ENCODE results near the gene PREX1.

PREX1 gene

DNA sequence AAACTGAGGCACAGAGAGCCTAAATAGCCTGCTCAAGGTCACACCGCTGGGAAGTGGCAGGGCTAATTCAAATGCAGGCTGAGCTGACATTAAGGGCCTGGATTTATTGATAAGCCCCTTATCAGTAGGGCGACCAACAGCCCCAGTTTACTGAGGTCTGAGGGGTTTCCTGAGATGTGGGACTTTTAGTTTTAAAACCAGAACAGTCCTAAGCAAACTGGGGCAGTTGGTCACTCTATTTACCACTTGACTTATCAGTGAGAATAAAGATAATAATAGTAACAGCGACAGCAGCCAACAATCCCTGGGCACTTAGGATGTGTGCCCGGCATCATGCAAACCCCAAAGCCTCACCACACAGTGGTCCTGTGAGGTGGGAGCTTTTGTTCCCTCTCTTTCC is 27.6 kb downstream of the PREX1 start:
- Histone ChIP-seq H3K4me1 (ENCODE audit: control insufficient read depth, insufficient read depth, low read length) (peaks cover 17% of the 10 kb centered on the region), H3K9me3 (ENCODE audit: control insufficient read depth, insufficient read depth, low read depth, low read length) (no peaks in the 10 kb centered on the region), H3K4me3 (ENCODE audit: low read depth, low read length) (no peak overlapping the region), H3K36me3 (ENCODE audit: control insufficient read depth, insufficient read depth, low read length) (no peaks in the 10 kb centered on the region), H3K9ac (ENCODE audit: low read length) (no peak overlapping the region), H3K27me3 (ENCODE audit: control insufficient read depth, insufficient read depth, low read length) (no peaks in the 10 kb centered on the region), H3K27ac (ENCODE audit: low read depth, low read length) (no peak overlapping the region)

DNA sequence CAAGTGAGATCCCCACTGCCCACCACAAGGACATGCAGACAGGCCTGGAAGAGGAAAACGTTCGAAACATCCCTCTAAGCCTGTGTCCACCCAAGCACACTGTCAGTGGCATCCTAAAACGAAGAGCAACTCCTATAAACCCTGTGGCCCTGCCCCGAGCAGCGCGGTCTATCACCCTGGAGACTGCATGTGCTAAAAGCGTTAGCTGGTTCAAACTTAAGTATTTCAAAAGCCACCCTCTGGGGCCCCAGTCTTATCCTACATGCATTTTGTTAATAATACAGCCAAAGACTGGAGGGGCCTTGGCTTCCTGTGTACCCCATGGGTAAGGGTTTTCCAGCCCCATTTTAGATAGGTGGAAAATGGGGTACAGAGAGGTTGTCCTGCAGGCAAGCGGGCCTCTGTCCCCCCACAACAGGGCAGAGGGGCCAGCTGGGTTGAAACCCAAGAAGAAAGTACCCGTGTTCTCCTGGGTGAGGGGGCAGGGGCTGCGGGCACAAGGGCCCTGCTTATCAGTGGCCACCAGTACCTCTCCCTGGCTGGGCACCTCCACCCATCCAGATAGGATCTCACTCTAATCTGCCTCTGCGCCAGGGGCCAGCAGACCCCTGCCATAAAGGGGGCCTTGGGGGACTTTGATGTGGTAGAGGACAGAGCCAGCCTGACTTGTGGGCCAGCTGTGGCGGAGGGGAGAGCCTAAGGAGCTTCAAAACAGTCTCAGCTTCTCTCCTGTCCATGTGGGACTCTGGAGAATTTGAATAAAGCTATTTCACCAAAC is 28.3 kb downstream of the PREX1 start:
- Histone ChIP-seq H3K9me3 (ENCODE audit: control insufficient read depth, insufficient read depth, low read depth, low read length) (no peaks in the 10 kb centered on the region), H3K27me3 (ENCODE audit: control insufficient read depth, insufficient read depth, low read length) (no peaks in the 10 kb centered on the region), H3K27ac (ENCODE audit: low read depth, low read length) (no peak overlapping the region), H3K36me3 (ENCODE audit: control insufficient read depth, insufficient read depth, low read length) (no peaks in the 10 kb centered on the region), H3K4me3 (ENCODE audit: low read depth, low read length) (no peak overlapping the region), H3K4me1 (ENCODE audit: control insufficient read depth, insufficient read depth, low read length) (peaks cover 21% of the 10 kb centered on the region), H3K9ac (ENCODE audit: low read length) (no peak overlapping the region)

DNA sequence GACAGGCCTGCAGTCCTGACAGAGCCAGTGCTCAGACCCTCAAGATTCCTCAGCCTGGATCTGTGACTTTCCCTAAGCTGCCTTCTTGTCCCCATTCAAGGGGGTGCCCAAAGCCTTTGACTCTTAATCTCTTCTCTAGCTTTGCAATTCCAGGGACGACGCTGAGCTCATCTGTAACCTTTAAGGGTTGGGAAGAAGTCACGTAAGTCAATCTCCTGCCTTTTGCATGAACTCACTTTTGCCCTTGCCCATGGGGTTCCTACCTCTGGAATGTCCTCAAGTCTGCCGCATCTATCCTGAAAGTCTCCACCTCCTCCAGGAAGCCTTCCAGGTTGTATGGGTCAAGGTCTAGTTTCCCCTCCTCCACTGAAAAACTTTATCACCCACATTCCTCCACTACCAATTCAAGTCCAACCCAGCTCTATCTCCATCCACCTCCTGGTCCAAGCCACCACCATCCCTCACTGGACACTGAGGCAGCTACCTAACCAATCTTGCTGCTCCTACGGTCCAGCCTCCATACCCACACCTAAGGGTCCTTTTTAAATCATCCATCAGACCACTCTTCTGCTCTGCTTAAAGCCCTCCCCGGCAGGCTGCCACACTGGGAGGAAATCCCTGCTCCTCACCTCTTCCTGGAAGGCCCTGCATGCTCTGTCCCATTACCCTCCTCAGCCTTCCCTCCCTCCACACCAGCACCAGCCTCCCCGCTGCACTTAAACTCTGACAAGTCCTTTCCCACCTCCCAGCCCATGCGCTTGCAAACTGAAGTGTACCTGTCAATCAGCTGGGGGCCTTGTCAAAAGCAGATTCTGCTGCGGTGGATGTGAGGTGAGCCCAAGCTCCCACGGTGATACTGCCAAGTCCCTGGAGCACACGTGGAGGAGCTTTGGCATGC is 29.7 kb downstream of the PREX1 start:
- Histone ChIP-seq H3K9ac (ENCODE audit: low read length) (peak overlapping the region; percentile 19), H3K36me3 (ENCODE audit: control insufficient read depth, insufficient read depth, low read length) (no peaks in the 10 kb centered on the region), H3K27me3 (ENCODE audit: control insufficient read depth, insufficient read depth, low read length) (no peaks in the 10 kb centered on the region), H3K27ac (ENCODE audit: low read depth, low read length) (no peak overlapping the region), H3K4me1 (ENCODE audit: control insufficient read depth, insufficient read depth, low read length) (peaks cover 28% of the 10 kb centered on the region), H3K9me3 (ENCODE audit: control insufficient read depth, insufficient read depth, low read depth, low read length) (no peaks in the 10 kb centered on the region), H3K4me3 (ENCODE audit: low read depth, low read length) (no peak overlapping the region)

DNA sequence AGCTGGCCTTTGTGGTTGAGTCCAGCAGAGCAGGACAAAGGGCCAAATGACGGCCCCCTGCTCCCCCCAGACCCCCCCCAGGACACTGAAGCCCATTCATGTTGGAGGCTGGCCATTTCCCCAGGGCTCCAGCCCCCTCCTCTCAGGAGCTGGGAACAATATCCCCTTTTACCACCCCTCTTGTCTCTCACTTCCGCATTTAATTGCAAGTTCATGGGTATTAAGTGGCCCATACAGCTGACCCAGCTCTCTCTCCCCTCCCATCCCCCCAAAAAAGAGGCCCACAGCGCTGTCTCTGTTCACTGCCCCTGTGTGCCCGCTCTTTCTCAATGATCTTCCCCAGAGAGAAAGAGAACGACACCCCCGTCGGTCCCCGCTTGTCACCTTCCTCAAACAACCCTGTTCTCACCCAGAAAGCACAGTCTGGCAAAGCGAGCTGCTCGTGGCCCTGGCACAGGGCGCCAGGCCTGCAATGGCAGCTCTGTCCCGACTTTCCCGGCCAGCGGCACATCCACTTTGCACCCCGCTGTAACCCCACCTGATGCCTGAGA is 30.4 kb downstream of the PREX1 start:
- Histone ChIP-seq H3K4me3 (ENCODE audit: low read depth, low read length) (no peak overlapping the region), H3K27ac (ENCODE audit: low read depth, low read length) (no peak overlapping the region), H3K4me1 (ENCODE audit: control insufficient read depth, insufficient read depth, low read length) (peaks cover 28% of the 10 kb centered on the region), H3K27me3 (ENCODE audit: control insufficient read depth, insufficient read depth, low read length) (no peaks in the 10 kb centered on the region), H3K36me3 (ENCODE audit: control insufficient read depth, insufficient read depth, low read length) (no peaks in the 10 kb centered on the region), H3K9me3 (ENCODE audit: control insufficient read depth, insufficient read depth, low read depth, low read length) (no peaks in the 10 kb centered on the region), H3K9ac (ENCODE audit: low read length) (peak overlapping the region; percentile 19)

DNA sequence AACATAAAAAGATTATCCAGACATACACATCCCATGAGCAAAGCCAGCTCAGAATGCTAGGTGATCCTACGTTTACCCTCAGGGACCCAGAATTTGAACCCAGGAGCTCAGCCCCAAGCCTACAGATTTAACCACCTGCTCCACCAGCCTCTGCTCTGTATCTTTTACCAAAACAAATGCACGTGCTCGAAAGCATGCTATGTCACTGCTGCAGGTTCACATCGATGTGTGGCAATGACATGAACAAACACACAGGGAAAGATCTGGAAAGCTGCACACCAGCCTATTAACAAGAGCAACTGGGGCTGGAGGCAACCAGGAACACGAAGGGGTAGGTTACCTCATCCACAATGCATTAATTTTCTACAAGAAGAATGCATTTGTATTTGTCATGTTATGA is 32.1 kb downstream of the PREX1 start:
- no peak overlapping the region for H3K9ac ChIP-seq (ENCODE audit: low read length)
- H3K9me3 ChIP-seq (ENCODE audit: control insufficient read depth, insufficient read depth, low read depth, low read length) = no peaks in the 10 kb centered on the region
- no peak overlapping the region for H3K4me3 ChIP-seq (ENCODE audit: low read depth, low read length)
- H3K27ac ChIP-seq (ENCODE audit: low read depth, low read length) = no peak overlapping the region
- H3K27me3 ChIP-seq (ENCODE audit: control insufficient read depth, insufficient read depth, low read length) = no peaks in the 10 kb centered on the region
- no peaks in the 10 kb centered on the region for H3K36me3 ChIP-seq (ENCODE audit: control insufficient read depth, insufficient read depth, low read length)
- peaks cover 28% of the 10 kb centered on the region for H3K4me1 ChIP-seq (ENCODE audit: control insufficient read depth, insufficient read depth, low read length)

DNA sequence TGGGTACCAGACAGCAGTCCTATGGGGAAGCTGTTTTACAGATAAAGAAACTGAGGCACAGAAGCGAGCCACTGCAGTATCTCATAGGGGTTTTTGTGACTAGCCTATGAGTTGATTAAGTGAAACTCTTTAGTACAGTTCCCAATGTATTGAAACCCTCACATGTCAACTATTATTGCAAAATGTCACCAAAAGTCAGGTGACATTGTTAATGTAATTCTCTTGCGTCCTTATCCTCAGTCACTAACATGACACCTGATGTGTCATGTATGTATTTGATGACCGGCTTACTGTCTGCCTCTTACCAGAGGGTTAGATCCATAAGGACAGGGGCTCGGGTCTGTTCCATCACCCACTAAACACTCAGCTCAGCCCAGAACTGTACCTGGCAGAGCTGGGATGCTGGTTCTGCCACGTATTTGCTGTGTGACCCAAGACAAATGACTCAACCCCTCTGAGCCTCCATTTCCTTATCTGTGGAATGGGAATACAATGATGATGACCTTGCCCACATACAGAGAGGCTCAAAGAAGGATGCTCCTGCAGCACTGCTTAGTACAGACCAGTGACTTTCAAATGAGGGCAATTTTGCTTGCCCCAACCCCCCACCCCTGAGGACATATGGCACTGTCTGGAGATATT is 32.9 kb downstream of the PREX1 start:
- Histone ChIP-seq H3K9ac (ENCODE audit: low read length) (no peak overlapping the region), H3K4me1 (ENCODE audit: control insufficient read depth, insufficient read depth, low read length) (peaks cover 31% of the 10 kb centered on the region), H3K27ac (ENCODE audit: low read depth, low read length) (no peak overlapping the region), H3K36me3 (ENCODE audit: control insufficient read depth, insufficient read depth, low read length) (no peaks in the 10 kb centered on the region), H3K9me3 (ENCODE audit: control insufficient read depth, insufficient read depth, low read depth, low read length) (no peaks in the 10 kb centered on the region), H3K4me3 (ENCODE audit: low read depth, low read length) (no peak overlapping the region), H3K27me3 (ENCODE audit: control insufficient read depth, insufficient read depth, low read length) (no peaks in the 10 kb centered on the region)

DNA sequence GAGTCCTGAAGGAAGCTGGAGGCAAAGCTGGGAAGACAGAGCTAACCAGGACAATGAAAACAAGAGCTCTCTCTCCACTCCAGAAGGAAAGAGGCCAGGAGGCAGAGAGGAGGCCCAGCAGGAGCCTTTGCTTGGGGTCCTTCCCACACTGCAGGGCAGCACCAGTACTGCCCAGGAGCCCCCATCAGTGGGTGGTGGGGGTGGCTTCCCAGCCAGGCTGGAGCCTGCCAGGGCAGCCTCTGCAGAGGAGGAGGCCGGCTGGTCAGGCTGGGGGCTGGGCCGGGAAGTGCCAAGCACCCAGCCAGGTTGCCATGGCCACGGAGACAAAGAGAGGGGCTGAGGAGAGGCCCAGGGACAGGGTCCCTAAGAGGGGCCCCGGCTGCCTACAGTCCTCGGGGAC is 33.4 kb downstream of the PREX1 start:
- Histone ChIP-seq H3K4me1 (ENCODE audit: control insufficient read depth, insufficient read depth, low read length) (peaks cover 31% of the 10 kb centered on the region), H3K4me3 (ENCODE audit: low read depth, low read length) (no peak overlapping the region), H3K9me3 (ENCODE audit: control insufficient read depth, insufficient read depth, low read depth, low read length) (no peaks in the 10 kb centered on the region), H3K27me3 (ENCODE audit: control insufficient read depth, insufficient read depth, low read length) (no peaks in the 10 kb centered on the region), H3K9ac (ENCODE audit: low read length) (no peak overlapping the region), H3K36me3 (ENCODE audit: control insufficient read depth, insufficient read depth, low read length) (no peaks in the 10 kb centered on the region), H3K27ac (ENCODE audit: low read depth, low read length) (peak overlapping the region; percentile 51; the same call in 1 of the 2 replicates)

DNA sequence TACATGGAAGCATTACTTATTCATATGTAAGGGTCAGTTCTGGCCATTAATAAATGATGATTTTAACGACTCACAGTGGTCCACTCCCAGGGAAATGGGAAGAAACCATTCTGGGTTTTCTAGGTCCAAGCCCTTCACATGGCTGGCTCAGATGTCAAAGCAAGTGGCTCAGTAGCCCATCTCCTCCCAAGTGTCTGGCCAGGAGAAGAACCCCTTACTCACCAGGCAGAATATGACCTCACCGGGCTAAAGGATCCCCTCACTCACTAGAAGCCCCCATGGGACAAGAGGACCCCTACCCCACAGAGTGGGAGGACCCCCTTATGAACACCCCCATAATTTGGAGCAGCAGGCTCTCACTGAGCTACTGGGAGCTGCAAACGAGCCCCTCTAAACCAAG is 34.0 kb downstream of the PREX1 start:
- H3K36me3 ChIP-seq (ENCODE audit: control insufficient read depth, insufficient read depth, low read length) = no peaks in the 10 kb centered on the region
- no peak overlapping the region for H3K4me3 ChIP-seq (ENCODE audit: low read depth, low read length)
- H3K9me3 ChIP-seq (ENCODE audit: control insufficient read depth, insufficient read depth, low read depth, low read length) = no peaks in the 10 kb centered on the region
- no peaks in the 10 kb centered on the region for H3K27me3 ChIP-seq (ENCODE audit: control insufficient read depth, insufficient read depth, low read length)
- H3K27ac ChIP-seq (ENCODE audit: low read depth, low read length) = peak overlapping the region; percentile 51; the same call in 1 of the 2 replicates
- H3K4me1 ChIP-seq (ENCODE audit: control insufficient read depth, insufficient read depth, low read length) = peaks cover 28% of the 10 kb centered on the region
- H3K9ac ChIP-seq (ENCODE audit: low read length) = no peak overlapping the region

DNA sequence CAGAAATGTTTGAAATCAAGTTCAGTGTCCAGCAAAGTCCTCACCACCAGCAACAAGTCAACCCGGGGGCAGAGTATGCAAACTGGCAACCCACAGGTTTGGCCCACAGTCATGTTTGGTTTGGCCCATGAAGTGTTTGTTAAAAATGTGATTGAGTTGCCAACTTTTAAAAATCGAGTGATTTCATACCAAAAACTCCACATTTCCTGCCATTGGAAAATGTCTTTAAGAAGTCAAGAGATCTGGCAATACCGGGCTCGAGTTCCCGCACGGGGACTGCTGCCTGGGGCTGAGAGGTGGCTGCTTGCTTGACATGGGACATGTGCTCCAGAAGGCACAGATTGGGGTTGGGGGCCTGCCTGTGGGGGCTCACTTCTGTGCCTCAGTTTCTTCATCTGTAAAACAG is 36.1 kb downstream of the PREX1 start:
- Histone ChIP-seq H3K9me3 (ENCODE audit: control insufficient read depth, insufficient read depth, low read depth, low read length) (no peaks in the 10 kb centered on the region), H3K36me3 (ENCODE audit: control insufficient read depth, insufficient read depth, low read length) (no peaks in the 10 kb centered on the region), H3K4me3 (ENCODE audit: low read depth, low read length) (no peak overlapping the region), H3K27me3 (ENCODE audit: control insufficient read depth, insufficient read depth, low read length) (no peaks in the 10 kb centered on the region), H3K27ac (ENCODE audit: low read depth, low read length) (no peak overlapping the region), H3K9ac (ENCODE audit: low read length) (no peak overlapping the region), H3K4me1 (ENCODE audit: control insufficient read depth, insufficient read depth, low read length) (peaks cover 18% of the 10 kb centered on the region)

DNA sequence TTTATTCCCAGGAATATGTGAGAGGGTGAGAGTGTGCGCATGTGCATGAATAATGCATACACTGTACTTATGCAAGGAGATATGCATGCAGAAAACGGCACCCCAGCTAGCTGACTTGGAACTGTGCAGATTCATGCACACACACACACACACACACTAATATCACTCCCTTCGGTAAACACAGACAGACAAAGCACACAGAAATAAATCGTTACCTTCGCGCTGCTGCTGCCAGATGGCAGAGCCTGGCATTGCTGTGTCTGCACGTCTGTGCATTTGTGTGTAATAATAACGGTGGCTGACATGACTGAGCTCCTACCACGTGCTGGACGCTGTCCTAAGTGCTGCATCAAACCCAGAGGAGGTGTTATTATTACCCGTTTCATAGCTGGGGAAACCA is 36.8 kb downstream of the PREX1 start:
- Histone ChIP-seq H3K9ac (ENCODE audit: low read length) (no peak overlapping the region), H3K36me3 (ENCODE audit: control insufficient read depth, insufficient read depth, low read length) (no peaks in the 10 kb centered on the region), H3K4me3 (ENCODE audit: low read depth, low read length) (no peak overlapping the region), H3K9me3 (ENCODE audit: control insufficient read depth, insufficient read depth, low read depth, low read length) (no peaks in the 10 kb centered on the region), H3K27me3 (ENCODE audit: control insufficient read depth, insufficient read depth, low read length) (no peaks in the 10 kb centered on the region), H3K4me1 (ENCODE audit: control insufficient read depth, insufficient read depth, low read length) (peaks cover 18% of the 10 kb centered on the region), H3K27ac (ENCODE audit: low read depth, low read length) (no peak overlapping the region)
